Measurements from ENCODE around the gene ZBTB42. TPM values are rescaled to one million over a fixed set of nuclear protein-coding genes. Genes with fewer than 3 reads are reported as not detected.

Gene ZBTB42
- total RNA-seq, 2 experiments from 2014 or later = 2.9 to 3.0 TPM

- ChIA-PET POLR2A (interaction anchor here (1.0 kb wide), 1 partner anchor 29 kb away, joined by 3 read pairs; the partner anchor contains the start of gene ZBTB42), CTCF (interaction anchor here (4.3 kb wide), 1 partner anchor 55 kb away, joined by 49 read pairs; no protein-coding TSS in a partner anchor)
- Histone ChIP-seq H3K27me3 (ENCODE audit: control insufficient read depth in 1 of 2, insufficient read depth in 2 of 2, low read length in 2 of 2) (no peaks in the 10 kb centered on the region), H3K27ac (ENCODE audit: low read depth in 1 of 2, low read length in 2 of 2) (no peak overlapping the region), H3K4me3 (ENCODE audit: low read length) (no peak overlapping the region), H3K9me3 (ENCODE audit: control insufficient read depth in 1 of 2, insufficient read depth in 1 of 2, low read length in 2 of 2) (peaks cover 0 to 18% of the 10 kb centered on the region in 2 experiments), H3K36me3 (ENCODE audit: insufficient read depth, low read length) (peaks cover 31% of the 10 kb centered on the region), H3K4me1 (ENCODE audit: insufficient read depth, low read length) (peaks cover 9% of the 10 kb centered on the region)
- Mint-ChIP-seq H3K4me1 (ENCODE audit: low read depth) (no peaks in the 10 kb centered on the region), H3K27me3 (no peaks in the 10 kb centered on the region), H3K9me3 (no peaks in the 10 kb centered on the region), H3K27ac (no peak overlapping the region), H3K4me3 (no peak overlapping the region), H3K36me3 (ENCODE audit: low read depth) (peaks cover 29% of the 10 kb centered on the region)
- intact Hi-C loops (cut with DNase I, micrococcal nuclease) = no loop called here
- ATAC-seq (ENCODE audit: poor library complexity) (no peak), DNase-seq (no peak)
- TF ChIP-seq, protein P1, sequence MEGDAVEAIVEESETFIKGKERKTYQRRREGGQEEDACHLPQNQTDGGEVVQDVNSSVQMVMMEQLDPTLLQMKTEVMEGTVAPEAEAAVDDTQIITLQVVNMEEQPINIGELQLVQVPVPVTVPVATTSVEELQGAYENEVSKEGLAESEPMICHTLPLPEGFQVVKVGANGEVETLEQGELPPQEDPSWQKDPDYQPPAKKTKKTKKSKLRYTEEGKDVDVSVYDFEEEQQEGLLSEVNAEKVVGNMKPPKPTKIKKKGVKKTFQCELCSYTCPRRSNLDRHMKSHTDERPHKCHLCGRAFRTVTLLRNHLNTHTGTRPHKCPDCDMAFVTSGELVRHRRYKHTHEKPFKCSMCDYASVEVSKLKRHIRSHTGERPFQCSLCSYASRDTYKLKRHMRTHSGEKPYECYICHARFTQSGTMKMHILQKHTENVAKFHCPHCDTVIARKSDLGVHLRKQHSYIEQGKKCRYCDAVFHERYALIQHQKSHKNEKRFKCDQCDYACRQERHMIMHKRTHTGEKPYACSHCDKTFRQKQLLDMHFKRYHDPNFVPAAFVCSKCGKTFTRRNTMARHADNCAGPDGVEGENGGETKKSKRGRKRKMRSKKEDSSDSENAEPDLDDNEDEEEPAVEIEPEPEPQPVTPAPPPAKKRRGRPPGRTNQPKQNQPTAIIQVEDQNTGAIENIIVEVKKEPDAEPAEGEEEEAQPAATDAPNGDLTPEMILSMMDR (IDR thresholded peaks at IDR 0.05) = no peak
Observed at GRCh38 chr14:104771918-104772706, 28.8 kb upstream of the ZBTB42 start.

- H3K4me3 ChIP-seq (ENCODE audit: low read length) = no peak overlapping the region
- H3K9me3 Mint-ChIP-seq = no peaks in the 10 kb centered on the region
- peaks cover 31% of the 10 kb centered on the region for H3K36me3 ChIP-seq (ENCODE audit: insufficient read depth, low read length)
- H3K27me3 ChIP-seq (ENCODE audit: control insufficient read depth in 1 of 2, insufficient read depth in 2 of 2, low read length in 2 of 2) = no peaks in the 10 kb centered on the region
- TF ChIP-seq, protein P1 (IDR thresholded peaks at IDR 0.05) = no peak
- peaks cover 30% of the 10 kb centered on the region for H3K36me3 Mint-ChIP-seq (ENCODE audit: low read depth)
- ChIA-PET CTCF (no interaction called here), POLR2A (interaction anchor here (1.0 kb wide), 2 partner anchors 28 kb away, joined by 3 read pairs; partner anchors contain the start of gene ZBTB42)
- H3K4me1 Mint-ChIP-seq (ENCODE audit: low read depth) = no peaks in the 10 kb centered on the region
- DNase-seq (no peak), ATAC-seq (ENCODE audit: poor library complexity) (no peak)
- H3K9me3 ChIP-seq (ENCODE audit: control insufficient read depth in 1 of 2, insufficient read depth in 1 of 2, low read length in 2 of 2) = peaks cover 0 to 18% of the 10 kb centered on the region in 2 experiments
- H3K27ac Mint-ChIP-seq = no peak overlapping the region
- intact Hi-C loops (cut with DNase I, micrococcal nuclease) = no loop called here
- H3K4me1 ChIP-seq (ENCODE audit: insufficient read depth, low read length) = peaks cover 9% of the 10 kb centered on the region
- H3K4me3 Mint-ChIP-seq = no peak overlapping the region
- no peaks in the 10 kb centered on the region for H3K27me3 Mint-ChIP-seq
- H3K27ac ChIP-seq (ENCODE audit: low read depth in 1 of 2, low read length in 2 of 2) = no peak overlapping the region
Observed at GRCh38 chr14:104772707-104773504, 28.0 kb upstream of the ZBTB42 start.

- DNase-seq (no peak), ATAC-seq (ENCODE audit: poor library complexity) (no peak)
- Mint-ChIP-seq H3K9me3 (no peaks in the 10 kb centered on the region), H3K4me1 (ENCODE audit: low read depth) (no peaks in the 10 kb centered on the region), H3K4me3 (no peak overlapping the region), H3K27me3 (no peaks in the 10 kb centered on the region), H3K36me3 (ENCODE audit: low read depth) (peaks cover 30% of the 10 kb centered on the region), H3K27ac (no peak overlapping the region)
- Histone ChIP-seq H3K27ac (ENCODE audit: low read depth in 1 of 2, low read length in 2 of 2) (no peak overlapping the region), H3K36me3 (ENCODE audit: insufficient read depth, low read length) (peaks cover 31% of the 10 kb centered on the region), H3K9me3 (ENCODE audit: control insufficient read depth in 1 of 2, insufficient read depth in 1 of 2, low read length in 2 of 2) (peaks cover 0 to 18% of the 10 kb centered on the region in 2 experiments), H3K4me3 (ENCODE audit: low read length) (no peak overlapping the region), H3K27me3 (ENCODE audit: control insufficient read depth in 1 of 2, insufficient read depth in 2 of 2, low read length in 2 of 2) (no peaks in the 10 kb centered on the region), H3K4me1 (ENCODE audit: insufficient read depth, low read length) (peaks cover 2% of the 10 kb centered on the region)
- ChIA-PET POLR2A (interaction anchor here (1.0 kb wide), 1 partner anchor 27 kb away, joined by 3 read pairs; the partner anchor contains the start of gene ZBTB42), CTCF (no interaction called here)
- intact Hi-C loops (cut with DNase I, micrococcal nuclease) = no loop called here
- TF ChIP-seq, protein P1 (IDR thresholded peaks at IDR 0.05) = no peak
Observed at GRCh38 chr14:104773505-104774452, 27.1 kb upstream of the ZBTB42 start.
